CD4-positive, alpha-beta T cell treated with Interleukin-12 subunit alpha and Interleukin-12 subunit beta, for 1 hour (primary cell): Measurements from ENCODE around the gene ABTB2.
A peak's percentile ranks its signal among the peaks of the same experiment; 100 is the strongest.

Experiments used
- DNase-seq: peaks from one replicate; pipeline ENCODE4 v3.0.0-alpha.2; 2020

Gene ABTB2

DNA sequence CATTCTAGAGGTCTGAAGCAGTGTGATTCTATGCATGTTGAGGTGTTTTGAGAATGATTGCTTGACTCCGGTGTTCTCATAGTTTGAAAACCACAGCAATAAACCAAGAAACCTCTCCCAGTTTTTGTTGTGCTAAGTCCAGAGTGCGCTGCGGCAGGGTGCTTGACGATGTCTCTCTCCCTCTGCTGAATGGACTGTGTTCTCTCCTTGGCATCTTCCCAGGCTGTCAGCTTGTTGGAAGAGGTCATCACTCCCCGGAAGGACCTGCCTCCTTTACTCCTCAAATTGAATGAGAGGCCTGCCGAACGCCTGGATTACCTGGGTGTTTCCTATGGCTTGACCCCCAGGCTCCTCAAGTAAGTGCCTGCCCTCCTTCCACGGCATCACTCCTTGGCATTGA, 221.4 kb downstream of the ABTB2 start:
- no peak for DNase-seq

DNA sequence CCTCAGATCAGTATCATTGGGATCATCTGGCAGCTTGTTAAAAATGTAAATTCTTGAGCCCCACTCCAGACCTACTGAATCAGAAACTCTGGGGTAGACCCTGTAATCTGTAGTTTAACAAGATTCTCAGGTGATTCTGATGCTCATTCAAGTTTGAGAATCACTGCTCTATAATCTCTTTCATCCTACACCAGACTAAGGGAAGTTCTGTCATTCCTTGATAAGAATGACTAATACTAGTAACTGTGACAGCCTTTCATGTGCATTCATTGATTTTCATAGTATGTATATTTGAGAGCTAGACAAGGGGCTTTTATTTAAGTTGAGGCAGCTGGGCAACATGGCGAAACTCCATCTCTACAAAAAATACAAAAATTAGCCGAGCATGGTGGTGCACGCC, 222.4 kb downstream of the ABTB2 start:
- DNase-seq = no peak

DNA sequence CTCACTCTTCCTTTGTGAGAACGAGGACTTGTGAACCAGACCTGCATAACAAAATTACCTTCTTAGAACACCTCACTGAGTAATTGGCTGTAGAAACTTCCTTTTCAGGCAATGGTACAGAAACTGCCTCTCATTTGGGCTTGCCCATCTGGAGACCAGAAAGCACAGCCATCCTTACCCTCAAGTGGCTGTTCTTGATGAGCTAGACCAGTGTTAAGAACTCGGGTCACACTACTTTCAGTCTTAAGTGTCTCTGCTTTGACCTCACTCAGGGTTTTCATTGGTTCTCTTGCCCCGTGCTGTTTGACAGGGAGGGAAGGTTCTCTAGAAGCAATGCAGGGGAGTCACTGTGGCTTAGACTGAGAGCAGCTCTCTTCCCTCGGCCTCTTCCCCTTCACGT, 223.0 kb downstream of the ABTB2 start:
- no peak for DNase-seq

DNA sequence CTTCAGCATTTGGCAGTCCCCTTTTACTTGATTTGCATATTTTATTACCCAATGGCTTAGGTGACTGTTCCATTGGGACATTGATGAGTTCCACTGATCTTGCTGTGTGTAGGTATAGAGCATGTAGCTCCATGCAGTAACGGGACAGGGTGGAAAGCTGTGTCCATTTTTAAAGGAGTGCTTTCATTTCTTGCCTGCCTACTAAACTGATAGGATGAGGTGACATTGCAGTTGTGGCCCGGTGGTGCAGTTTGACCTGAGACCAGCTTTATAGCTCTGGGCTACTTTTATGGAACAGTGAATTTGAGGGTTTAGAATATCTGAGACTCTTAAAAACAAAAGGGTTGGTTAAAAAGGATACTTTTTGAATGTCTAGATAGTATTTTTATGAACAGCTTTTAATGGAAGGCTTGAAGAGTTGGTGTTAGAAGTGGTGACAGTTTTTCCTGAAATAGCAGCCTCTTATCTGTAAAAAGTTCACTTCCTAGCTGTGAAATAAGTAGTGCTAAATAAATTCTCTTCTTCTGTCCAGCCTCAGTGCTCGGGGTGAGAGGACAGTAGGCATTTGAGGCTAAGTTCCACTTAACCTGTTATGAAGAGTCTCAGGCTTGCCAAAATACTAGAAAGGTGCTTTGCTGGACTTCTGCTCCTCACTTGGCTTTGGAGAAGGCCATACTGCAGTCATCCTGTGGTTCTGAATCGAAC, 225.4 kb downstream of the ABTB2 start:
- no peak for DNase-seq

DNA sequence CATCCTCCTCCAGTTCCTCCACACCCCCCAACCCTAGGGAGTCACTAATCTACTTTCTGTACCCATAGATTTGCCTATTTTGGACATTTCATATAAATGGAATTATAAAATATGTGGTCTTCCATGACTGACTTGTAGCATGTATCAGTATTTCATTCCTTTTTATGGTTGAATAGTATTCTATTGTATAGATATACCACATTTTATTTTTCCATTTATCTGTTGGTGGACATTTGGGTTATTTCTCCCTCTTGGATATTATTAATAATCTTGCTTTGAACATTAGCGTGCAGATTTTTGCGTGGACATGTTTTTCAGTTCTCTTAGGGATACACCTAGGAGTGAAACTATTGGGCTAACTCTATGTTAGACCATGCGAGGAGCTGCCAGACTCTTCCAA, 229.0 kb downstream of the ABTB2 start:
- DNase-seq = no peak

DNA sequence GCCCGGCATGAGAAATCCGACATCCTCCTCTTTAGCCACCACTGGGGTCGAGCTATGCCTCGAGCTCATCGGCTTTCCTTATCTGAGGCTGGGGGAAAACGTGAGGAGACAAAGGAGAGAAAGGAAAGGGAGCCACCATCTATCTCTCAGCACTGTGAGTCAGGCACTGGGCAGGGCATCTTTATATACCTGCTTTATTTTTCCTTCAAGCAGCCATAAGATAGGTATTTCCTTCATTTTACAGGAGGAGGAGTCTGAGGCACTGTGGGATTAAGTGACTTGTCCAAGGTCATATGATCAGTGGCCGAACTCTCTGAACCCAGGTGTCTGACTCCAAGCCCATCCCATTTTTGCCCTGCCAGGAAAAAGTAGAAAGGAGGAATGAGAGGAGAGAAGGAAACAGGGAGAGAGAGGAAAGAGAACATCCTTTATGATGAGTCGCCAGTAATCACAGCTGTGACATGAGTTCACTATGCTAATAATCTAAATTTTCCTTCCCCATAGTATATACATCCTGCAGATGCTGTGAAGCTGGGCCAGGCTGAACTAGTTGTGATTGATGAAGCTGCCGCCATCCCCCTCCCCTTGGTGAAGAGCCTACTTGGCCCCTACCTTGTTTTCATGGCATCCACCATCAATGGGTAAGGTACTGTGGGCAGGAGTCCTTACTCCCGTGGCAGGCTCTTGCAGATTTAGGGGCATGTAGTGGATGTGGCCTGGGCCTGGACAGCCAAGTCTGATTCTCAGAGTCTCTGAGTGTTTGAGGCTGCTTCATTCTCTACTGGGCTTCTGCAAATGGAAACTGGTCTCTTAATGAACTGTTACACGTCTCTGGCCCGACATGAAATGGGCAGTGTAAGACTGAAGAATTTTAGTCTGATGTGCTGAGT, 230.6 kb downstream of the ABTB2 start:
- no peak for DNase-seq

DNA sequence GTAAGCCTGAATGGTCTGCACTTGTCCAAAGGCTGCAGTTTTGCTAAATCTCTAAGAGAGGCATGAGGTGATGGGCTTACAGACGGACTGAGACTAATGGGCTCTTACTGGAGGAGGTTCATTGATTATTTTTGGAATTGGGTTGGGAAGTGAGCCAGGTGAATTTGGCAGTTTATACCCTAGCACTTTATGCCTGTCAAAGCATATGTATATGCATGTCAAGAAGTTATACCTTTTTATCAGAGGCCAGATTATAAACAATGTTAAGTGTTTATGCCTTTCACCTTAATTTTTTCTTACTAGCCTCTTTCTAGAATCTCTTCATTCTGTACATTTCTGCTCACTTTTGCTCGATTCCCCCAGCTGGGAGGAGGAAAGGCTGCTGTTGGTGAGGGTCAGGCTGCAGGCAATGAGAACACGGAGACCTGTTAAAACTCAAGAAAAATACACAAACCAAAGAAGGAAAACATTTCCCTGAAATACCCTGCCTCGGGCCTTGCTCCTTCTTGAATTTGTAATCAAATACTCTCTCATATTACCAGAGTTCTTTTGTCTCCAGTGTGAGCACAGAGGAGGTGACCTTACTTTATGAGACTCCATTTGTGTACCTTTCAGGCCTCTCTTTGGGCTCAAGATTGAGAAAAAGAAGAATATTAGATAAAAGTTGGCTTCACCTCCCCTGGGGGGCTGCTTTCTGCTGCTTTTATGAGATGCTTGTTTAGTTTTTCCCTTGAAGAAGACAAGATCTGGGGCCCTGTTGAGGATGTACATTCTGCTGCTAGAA, 232.7 kb downstream of the ABTB2 start:
- DNase-seq = no peak

DNA sequence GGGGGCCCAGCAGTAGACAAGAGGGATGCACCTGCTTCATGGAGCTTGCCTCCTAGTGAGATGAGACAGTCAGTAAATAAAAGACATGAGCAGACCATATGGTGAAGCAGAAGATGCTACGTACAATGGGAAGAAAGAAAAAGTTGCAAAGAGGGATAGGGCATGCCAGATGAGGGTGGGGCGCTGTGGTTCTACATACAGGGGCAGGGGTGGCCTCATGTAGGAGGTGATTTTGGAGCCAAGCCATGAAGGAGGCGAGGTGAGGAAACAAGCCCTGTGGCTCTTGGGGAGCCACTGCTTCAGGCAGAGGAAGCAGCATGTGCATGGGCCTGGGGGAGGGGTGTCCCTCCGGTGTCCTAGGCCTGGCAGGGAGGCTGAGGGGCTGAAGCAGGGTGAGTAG, 237.2 kb downstream of the ABTB2 start:
- no peak for DNase-seq

DNA sequence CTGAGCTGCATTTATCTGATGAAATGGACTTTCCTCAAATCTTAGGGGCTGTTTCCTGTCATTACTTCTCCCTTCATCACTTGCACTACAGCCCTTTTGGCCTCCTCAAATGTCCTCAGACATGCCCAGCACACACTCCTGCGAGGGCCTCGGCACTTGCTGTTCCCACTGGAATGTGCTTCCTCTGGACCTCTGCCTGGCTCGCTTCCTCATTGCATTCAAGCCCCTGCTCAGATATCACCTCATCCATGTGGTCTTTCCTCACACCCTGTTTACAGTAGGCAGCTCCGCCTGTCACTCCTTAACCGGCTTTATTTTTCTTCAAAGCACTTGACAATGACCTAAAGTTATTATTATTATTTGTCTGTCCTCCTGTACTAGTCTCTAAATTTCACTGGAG, 243.3 kb downstream of the ABTB2 start:
- DNase-seq = no peak

DNA sequence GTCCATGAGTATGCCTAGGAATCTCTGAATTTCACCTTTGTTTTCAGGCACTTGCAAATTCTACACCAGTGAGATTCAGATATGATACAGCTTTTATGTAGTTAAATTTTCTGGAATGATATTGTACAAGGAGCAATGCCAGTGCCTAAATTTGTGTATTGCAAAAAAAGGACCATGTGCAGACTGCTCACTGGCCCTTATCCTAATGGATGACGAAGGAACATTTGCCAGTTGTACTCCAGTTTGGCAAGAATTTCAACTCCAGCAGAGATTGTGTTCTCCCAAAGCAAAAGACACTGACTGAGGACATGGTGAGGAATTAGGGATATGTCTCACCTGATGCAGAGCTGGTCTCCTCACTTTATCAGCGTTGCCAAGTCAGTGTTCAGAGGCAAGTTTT, 243.8 kb downstream of the ABTB2 start:
- no peak for DNase-seq

DNA sequence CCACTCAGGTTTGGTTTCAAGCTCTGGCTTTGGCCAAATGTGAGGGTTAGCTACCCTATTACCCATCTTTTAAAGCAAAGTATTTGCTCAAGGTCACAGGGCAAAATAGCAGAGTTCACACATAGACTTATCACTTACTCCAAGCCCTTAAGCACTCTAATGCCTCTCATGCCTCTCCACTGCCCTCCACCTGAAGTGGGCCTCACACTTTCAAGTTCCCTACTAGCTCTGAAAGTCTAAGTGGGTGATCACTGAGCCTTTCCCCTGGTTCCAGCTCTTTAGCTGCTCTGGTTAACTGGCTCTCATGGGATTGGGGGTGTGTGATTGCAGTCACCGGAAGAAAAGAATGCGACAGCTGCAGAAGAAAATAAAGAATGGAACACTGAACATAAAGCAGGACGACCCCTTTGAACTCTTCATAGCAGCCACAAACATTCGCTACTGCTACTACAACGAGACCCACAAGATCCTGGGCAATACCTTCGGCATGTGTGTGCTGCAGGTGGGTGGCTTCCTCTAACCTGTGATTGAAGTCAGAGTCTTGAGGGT, 246.0 kb downstream of the ABTB2 start:
- no peak for DNase-seq

DNA sequence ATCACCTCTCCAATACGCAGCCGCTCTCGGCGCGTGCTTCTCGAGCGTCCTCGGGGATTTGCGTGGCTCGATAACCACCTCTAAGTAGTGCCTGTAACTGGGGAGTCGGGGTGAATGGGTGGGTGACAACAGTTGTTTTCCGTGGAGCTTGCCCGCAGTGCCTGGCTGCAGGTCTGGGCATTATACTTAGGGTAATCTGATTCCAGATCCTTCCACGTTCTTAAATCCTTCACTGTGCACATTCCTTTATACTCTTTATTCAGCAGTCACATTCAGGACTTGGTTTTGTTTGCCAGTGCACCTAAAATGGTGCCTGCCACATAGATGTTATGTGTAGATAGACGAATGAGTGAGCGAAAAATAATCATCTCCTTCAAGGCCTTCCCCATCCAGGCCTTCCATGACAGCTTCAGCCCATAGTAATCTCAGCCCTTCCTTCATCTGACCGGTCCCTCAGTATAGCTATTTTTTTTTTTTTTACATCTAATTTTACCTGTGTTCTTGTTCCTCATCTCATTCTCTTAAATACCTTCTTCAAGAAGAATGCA, 251.8 kb downstream of the ABTB2 start:
- peak; percentile 1 for DNase-seq

DNA sequence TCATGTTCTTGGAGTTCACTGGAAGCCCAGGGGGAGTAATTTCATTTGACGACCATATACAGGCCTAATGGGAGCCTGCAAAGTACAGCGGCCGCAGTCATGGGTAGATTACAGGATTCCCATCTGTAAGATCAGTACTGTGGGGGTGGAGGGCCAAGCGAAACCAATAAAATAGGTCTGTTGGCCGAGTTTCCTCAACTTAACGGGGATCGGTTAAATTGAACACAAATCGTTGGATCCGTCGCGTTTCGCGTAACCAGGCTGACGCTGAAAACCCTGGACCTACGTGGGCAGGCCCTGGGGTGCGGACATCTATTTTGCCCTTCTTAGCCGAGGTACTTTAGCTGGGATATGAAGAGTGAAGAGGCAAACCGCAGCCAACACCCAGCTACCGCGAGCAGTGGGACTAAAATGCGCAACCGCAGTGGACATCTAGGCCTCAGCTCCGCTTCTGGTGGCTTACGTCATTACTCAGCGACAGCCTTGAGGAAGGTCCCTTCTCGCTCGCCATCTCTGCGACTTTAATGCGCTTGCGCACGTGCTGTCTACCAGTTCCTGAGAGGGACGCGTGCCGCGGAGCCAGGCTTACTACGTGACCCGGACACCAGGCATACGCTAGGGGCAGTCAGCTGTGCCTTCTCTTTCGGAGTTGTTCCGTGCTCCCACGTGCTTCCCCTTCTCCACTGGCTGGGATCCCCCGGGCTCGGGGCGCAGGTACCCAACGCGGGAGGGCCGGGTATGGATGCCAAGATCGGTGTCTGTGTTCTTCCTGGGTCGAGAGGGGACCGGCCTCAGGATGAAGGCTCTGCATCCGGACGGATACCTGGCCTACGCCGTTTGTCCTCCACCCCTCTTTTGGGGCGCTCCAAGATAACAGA, 252.5 kb downstream of the ABTB2 start, which contains the start of gene NAT10:
NAT10 (plus strand) TSS at position 551 of the 878 bp plus-strand sequence. CDS start 2,597 bp downstream, outside the sequence.
- peak; percentile 99 for DNase-seq

DNA sequence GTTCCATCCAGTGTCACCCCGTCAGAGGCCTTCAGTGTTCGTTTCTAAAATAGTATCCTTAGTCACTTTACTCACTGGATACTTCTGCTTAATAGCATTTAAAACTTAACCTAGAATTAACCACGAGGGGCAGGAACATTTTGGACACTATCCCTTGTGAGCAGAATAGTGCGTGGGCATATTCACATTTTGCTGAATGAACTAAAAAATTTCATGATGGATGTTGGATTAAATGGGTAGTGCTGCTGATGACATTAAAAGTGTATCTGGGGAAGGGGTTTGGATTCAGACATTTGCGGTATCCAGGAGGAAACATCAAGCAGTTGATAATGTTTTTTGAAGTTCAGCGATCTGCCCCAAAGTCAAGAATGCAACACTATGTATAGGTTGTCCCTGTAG, 253.1 kb downstream of the ABTB2 start:
- DNase-seq = peak; percentile 0
